Ovary (tissue), 3 donors: ENCODE measurements around the gene STAT3.
"Not testable (repeated sequence)": the region's sequence is repeated elsewhere in the genome, so short reads cannot be mapped to it uniquely, and the experiment has no call there.

Experiments
- EP300 ChIP-seq: sonication (generic); formaldehyde crosslinking; IDR thresholded peaks from one replicate; pipeline ENCODE4 v1.6.1; 2017; ENCODE audit warnings: antibody characterized with exemption
- POLR2A ChIP-seq: fragments of 450-650 bp; IDR thresholded peaks from one replicate; pipeline ENCODE4 v1.6.1; 2017; ENCODE audit warnings: antibody characterized with exemption, mild to moderate bottlenecking, moderate library complexity
- TF ChIP-seq, protein P1 (sequence below), 3 donors: fragments of 450-650 bp in 2 of 3; fragments of 200-600 bp in 1 of 3; IDR thresholded peaks; one replicate each; pipeline versions ENCODE4 v1.5.1 to v1.8.0; 2016 to 2022; ENCODE audit warnings: antibody characterized with exemption in 3 of 3, mild to moderate bottlenecking in 1 of 3
- donor health status: DM: no; HTN: no; CAD: no.

DNA sequence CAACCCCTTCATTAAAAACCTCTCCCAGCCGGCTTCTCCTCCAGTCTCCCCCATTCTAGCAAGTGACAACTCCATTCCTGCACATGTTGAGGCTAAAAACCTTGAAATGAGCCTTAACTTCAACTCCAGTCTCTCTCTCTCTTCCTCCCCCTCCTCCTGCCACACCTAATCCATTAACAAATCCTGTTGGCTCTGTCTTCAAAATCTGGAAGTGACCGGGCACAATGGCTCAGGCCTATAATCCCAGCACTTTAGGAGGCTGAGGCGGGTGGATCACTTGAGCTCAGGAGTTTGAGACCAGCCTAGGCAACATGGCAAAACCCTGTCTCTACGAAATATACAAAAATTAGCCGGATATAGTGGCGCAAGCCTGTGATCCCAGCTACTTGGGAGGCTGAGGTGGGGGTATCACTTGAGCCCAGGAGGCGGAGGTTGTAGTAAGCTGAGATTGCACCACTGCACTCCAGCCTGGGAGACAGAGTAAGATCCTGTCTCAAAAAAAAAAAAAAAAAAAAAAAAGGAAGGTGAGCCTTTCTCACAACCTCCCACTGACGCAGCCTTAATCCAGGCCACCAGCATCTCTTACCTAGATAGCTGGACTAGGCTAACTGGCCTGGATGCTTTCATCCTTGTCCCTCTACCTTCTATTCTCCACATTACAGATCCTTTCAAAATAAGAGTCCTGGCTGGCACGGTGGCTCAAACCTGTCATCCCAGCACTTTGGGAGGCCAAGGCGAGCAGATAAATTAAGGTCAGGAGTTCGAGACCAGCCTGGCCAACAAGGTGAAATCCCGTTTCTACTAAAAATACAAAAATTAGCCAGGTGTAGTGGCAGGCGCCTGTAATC is 21.8 kb downstream of the STAT3 start:
- TF ChIP-seq, protein P1, sequence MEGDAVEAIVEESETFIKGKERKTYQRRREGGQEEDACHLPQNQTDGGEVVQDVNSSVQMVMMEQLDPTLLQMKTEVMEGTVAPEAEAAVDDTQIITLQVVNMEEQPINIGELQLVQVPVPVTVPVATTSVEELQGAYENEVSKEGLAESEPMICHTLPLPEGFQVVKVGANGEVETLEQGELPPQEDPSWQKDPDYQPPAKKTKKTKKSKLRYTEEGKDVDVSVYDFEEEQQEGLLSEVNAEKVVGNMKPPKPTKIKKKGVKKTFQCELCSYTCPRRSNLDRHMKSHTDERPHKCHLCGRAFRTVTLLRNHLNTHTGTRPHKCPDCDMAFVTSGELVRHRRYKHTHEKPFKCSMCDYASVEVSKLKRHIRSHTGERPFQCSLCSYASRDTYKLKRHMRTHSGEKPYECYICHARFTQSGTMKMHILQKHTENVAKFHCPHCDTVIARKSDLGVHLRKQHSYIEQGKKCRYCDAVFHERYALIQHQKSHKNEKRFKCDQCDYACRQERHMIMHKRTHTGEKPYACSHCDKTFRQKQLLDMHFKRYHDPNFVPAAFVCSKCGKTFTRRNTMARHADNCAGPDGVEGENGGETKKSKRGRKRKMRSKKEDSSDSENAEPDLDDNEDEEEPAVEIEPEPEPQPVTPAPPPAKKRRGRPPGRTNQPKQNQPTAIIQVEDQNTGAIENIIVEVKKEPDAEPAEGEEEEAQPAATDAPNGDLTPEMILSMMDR (IDR thresholded peaks at IDR 0.05): not testable (repeated sequence)
- TF ChIP-seq EP300, POLR2A: not testable (repeated sequence)
